CD4-positive, alpha-beta T cell treated with Interleukin-2 at 100 ng/mL for 4 hours (primary cell): ENCODE data around the gene SMYD3.
A peak's percentile ranks its signal among the peaks of the same experiment; 100 is the strongest.

Source experiments
- DNase-seq: peaks from one replicate; pipeline ENCODE4 v3.0.0-alpha.2; 2020; ENCODE audit warnings: low spot score

SMYD3 gene

DNA sequence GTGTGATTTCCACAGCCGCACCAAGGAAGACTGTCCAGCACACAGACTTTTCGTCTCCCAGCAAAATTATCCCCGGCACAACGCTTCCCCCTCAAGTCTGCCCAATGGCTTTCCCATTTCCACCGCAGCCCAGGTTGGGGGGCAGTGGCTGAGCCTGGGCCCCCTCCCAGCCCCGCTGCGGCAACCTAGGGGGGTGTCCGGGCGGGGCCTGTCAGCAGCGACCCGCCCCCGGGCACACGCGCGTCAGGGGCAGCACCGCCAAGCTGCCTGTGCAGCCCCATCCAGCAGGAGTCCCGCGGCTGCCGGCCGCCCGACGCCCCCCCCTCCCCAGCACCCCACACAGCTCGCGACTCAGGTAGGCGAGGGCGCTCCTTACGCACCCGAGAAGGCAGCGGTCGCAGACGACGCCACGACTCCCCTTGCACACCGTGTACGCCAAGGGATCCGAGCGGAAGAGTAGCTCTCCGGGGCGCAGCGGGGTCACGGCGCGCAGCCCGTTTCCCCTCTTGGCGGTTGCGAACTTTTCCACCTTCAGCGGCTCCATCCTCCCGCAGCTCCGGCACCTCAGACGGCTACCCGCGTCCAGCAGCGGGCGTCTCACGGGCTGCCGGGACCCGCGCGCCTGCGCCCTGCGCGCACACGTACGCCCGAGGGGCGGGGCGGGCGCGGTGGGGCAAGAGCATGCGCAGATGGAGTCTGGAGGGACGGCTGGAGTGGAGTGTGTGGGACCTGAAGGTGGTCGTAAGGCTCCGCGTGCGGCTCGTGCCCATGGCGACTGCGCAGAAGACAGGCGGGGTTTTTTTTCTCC is at the start of gene SMYD3:
SMYD3 (minus strand) TSS at position 606 of the 808 bp plus-strand sequence.
- DNase-seq: peak; percentile 73

- no peak for DNase-seq
Observed at GRCh38 chr1:246554201-246554600, 47.1 kb upstream of the SMYD3 start.

DNA sequence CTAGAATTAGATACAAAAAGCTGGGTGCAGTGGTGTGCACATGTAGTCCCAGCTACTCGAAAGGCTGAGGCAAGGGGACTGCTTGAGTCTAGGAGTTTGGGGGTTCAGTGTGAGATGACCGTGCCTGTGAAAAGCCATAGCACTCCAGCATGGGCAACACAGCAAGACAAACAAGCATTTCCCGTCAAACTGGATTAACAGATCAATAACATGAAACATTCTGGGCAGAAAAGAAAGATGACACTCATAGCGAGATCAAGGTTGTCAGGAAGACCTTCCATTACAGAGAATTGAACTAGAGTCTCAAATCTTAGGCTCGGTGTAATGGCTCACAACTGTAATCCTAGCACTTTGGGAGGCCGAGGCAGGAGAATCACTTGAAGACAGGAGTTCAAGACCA is 45.0 kb upstream of the SMYD3 start:
- DNase-seq: no peak

DNA sequence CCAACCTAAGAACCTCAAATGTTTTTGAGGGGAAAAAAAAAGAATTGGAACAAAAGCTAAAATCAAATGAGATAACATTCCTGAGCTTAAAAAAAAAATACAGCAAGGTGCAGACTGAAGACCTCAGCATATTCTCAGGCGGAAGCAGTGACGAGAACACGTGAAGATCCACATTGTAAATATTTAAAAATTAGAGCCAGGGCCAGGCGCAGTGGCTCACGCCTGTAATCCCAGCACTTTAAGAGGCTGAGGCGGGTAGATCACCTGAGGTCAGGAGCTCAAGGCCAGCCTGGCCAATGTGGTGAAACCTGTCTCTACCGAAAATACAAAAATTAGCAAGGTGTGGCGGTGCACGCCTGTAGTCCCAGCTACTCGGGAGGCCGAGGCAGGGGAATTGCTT is 43.3 kb upstream of the SMYD3 start:
- no peak for DNase-seq

DNA sequence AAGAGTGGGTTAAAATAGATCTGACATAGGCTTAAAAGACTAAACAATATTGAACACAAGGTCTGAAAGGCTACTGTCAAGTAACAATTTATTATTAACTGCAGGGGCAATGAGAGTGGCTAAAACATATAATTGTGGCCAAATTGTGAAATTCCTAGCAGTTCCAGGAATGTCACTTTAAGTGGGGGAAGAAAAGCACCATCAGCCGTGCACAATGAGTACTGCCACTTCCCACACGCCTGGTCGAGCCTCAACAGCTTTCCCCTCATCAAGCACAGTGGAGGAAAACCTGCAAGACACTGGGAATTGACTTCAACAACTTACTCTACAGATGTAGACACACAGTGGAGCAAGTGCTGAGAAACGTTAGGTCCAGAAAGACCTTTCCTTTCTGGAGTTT is 42.6 kb upstream of the SMYD3 start:
- DNase-seq: no peak

DNA sequence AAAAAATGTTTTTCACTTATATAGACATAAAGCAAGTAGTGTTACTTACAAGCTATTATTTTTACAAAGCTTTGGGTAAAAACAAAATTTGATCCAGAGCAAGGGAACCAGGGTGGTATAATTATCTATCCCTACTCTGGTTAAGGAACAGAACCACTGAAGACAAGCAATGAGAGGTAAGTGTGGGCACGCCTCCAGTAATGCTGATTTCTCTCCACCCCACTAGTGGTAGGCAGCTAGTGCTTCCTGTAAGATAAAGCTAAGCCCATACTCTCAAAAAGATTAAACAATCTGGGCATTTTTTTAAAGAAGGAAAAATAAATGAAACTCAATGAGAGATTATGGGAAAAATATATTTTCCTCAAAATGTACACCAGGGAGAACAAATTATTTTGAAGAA is 36.9 kb upstream of the SMYD3 start:
- no peak for DNase-seq

DNA sequence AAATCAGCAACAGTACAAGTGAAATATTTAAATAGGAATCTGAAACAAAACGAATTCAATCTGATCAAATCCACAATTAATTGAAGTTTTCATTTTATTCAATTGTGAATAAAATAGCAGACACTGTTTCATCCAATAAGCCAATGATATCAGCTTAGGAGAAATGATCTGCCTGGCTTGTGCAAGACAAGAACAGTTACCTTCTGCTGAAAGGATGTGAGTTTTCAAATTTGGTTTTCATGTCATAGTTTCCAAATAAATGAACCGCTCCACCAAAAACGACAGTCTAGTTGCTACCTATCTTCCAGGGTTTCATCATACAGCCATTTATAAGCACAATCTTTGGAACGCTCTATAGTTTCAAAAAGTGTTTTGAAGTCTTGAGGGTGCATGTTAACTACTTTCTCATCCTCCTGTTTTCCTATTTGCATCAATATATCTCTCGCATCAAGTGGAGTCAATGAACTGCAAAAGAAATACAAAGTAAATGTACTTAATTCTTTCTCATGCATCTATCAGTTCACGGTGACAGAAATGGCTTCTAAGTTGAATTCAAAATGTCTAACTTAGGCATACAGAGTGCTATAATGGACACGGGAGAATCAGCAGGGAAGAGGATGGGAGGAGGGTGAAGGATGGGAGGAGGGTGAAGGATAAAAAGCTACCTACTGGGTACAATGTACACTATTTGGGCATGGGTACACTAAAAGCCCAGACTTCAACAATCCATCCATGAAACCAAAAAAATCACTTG is 33.8 kb upstream of the SMYD3 start:
- no peak for DNase-seq

GRCh38 chr1:246537887-246538286 is 30.8 kb upstream of the SMYD3 start:
- DNase-seq: no peak

- DNase-seq: no peak
Observed at GRCh38 chr1:246537441-246537840, 30.4 kb upstream of the SMYD3 start.

DNA sequence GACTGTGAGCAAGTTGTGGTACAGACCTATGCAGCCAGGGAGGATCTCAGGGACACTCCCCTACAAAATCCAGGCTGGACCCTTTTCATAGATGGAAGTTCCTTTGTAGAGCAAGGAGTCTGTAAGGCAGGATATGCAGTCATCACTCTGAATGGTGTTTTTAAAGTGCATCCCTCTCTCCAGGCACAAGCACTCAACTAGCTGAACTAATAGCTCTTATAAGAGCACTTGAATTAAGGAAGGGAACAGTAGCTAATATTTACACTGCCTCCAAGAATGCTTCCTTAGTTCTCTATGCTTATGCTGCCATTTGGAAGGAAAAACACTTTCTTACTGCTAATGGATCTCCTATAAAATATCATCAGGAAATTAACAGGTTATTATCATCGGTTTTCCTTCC is 27.0 kb upstream of the SMYD3 start:
- DNase-seq: no peak

DNA sequence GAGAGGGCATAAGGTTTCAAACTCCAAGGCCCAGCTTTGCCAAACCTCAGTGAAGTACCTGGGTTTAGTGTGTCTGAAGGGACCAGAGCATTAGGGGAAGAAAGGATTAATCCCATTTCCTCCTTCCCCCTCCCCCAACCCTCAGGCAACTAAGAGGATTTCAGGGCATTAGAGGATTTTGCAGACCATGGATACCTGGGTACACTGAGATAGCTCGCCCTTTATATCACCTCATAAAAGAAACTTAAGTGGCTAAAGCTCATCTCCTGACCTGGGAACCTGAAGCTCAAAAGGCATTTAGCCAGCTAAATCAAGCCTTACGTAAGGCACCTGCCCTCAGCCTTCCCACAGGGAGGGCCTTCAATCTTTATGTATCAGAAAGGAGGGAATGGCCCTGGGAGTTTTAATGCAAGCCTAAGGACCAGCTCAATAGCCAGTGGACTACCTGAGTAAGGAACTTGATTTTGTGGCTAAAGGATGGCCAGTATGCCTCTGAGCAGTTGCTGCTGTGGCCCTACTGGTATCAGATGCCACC is 26.4 kb upstream of the SMYD3 start:
- no peak for DNase-seq

DNA sequence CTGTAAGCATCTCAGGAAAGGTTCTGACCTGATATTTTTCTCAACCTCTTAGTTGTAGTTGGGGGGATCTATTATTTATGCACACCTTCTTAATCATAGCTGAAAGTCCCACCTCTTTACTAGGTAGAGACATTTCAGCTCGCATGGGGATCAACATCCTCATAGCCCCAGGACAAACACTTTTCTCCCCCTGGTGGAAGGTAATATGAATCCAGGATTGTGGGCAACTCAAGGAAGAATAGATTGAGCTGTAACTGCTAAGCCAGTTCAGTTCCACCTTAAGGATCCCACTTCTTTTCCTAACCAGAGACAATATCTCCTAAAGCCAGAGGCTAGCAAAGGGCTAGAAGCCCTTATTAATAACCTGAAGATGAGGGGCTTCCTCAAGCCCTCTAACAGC is 25.4 kb upstream of the SMYD3 start:
- DNase-seq: no peak

DNA sequence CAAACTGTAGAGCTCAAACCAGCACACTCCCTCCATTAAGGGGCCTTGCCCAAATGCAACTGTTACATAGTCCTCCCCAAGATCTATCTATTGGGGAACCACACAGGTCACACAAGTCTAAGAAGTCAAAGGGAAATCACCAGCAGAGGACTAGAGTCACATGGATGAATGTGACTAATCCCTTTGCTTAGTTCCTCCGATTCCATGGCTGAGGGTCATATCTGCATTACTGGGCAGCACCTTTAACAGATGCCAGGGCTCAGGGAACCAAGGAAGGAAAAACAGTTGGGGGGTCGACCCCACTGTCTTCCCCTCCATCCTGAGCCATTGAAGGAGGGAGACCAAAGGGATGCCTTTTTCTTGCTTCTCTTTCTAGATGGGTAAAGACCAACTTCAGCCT is 23.4 kb upstream of the SMYD3 start:
- no peak for DNase-seq

- no peak for DNase-seq
Observed at GRCh38 chr1:246528933-246529731, 22.1 kb upstream of the SMYD3 start.

DNA sequence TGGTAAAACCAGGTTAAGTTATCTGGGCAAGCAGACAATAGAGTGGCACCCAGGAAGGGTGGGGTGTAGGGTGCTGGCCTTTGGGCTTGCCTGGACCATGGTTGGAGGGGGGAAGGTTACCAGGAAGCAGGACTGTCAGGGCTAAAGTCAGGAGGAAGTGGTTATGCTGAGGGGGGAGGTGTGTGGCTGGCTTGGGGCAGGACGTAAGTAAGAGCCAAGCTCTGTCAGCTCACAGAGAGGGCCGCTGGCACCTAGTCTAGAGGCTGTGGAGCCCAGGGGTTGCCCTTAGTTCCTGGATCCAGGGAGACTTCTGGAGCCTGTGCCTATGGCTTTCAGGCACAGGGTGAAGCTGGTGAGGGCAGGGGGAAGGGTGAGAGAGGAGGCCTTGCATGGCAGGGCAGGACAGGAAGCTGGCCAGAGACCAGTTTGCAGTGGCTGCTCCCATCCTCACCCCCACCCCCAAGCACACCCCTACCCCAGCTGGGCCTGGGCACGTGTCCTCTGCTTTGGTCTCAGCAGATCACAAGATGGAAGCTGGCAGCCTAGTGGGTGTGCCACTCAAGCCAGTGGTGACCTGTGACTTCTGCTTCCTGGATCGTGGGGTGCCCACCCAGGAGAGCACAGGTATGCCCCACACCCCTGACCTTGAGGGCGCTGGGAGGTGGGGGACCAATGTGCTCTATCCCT is 20.5 kb upstream of the SMYD3 start:
- DNase-seq: no peak

DNA sequence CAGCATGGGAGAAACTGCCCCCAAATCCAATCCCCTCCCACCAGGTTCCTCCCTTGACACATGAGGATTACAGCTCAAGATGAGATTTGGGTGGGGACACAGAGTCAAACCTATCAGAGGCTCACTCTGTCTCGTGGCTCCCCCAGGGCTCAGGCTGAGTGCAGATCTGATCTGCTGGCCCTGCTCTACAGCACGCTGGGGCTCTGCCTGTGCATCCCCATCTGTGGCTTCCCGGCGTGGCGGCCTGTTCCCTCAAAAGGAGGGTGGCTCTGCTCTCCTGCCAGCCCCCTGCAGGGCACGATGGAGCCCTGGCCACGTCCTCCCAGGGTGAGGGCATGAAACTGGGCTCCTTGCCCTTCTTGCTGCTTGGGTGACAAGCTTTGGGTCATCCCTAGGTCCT is 19.8 kb upstream of the SMYD3 start:
- no peak for DNase-seq

- DNase-seq: no peak
Observed at GRCh38 chr1:246526380-246526779, 19.3 kb upstream of the SMYD3 start.

GRCh38 chr1:246519514-246519913 is 12.4 kb upstream of the SMYD3 start:
- no peak for DNase-seq

- no peak for DNase-seq
Observed at GRCh38 chr1:246518456-246519205, 11.6 kb upstream of the SMYD3 start.

- DNase-seq: no peak
Observed at GRCh38 chr1:246517391-246517790, 10.3 kb upstream of the SMYD3 start.

- no peak for DNase-seq
Observed at GRCh38 chr1:246516126-246516525, 9.0 kb upstream of the SMYD3 start.
